NCI-H2227 (cell line): Measurements from ENCODE around the gene RAI14.

Experiments used
- DNase-seq: peaks from one replicate; lab custom pipeline; 2025; ENCODE audit not compliant: unreplicated experiment; lab: John Stamatoyannopoulos, UW

RAI14 gene

GRCh38 chr5:34656001-34656699 lies at the start of gene RAI14:
RAI14 (plus strand) TSS chr5:34656328; CDS start chr5:34686920, 30,592 bp downstream.
- DNase-seq: peak; percentile 84

- DNase-seq: no peak
Measured at GRCh38 chr5:34608368-34608767, 47.8 kb upstream of the RAI14 start.

GRCh38 chr5:34608859-34609648 lies 47.1 kb upstream of the RAI14 start:
- DNase-seq: no peak

GRCh38 chr5:34609951-34610441 lies 46.1 kb upstream of the RAI14 start:
- DNase-seq: no peak

GRCh38 chr5:34610546-34610945 lies 45.6 kb upstream of the RAI14 start:
- no peak for DNase-seq

GRCh38 chr5:34611464-34612415 lies 44.4 kb upstream of the RAI14 start:
- DNase-seq: no peak

- peak; percentile 39 for DNase-seq
Measured at GRCh38 chr5:34616651-34617050, 39.5 kb upstream of the RAI14 start.

GRCh38 chr5:34618371-34619065 lies 37.6 kb upstream of the RAI14 start:
- no peak for DNase-seq

- no peak for DNase-seq
Measured at GRCh38 chr5:34620185-34620584, 35.9 kb upstream of the RAI14 start.

GRCh38 chr5:34621277-34622097 lies 34.6 kb upstream of the RAI14 start:
- DNase-seq: no peak

GRCh38 chr5:34622098-34622400 lies 34.1 kb upstream of the RAI14 start:
- DNase-seq: no peak

GRCh38 chr5:34624691-34625090 lies 31.4 kb upstream of the RAI14 start:
- no peak for DNase-seq

GRCh38 chr5:34625246-34625645 lies 30.9 kb upstream of the RAI14 start:
- DNase-seq: no peak

GRCh38 chr5:34626036-34626435 lies 30.1 kb upstream of the RAI14 start:
- DNase-seq: no peak

GRCh38 chr5:34626751-34627150 lies 29.4 kb upstream of the RAI14 start:
- DNase-seq: no peak

GRCh38 chr5:34627794-34628193 lies 28.3 kb upstream of the RAI14 start:
- DNase-seq: peak; percentile 40

- no peak for DNase-seq
Measured at GRCh38 chr5:34628373-34628772, 27.8 kb upstream of the RAI14 start.

- DNase-seq: no peak
Measured at GRCh38 chr5:34630596-34630995, 25.5 kb upstream of the RAI14 start.

GRCh38 chr5:34632807-34633422 lies 23.2 kb upstream of the RAI14 start:
- no peak for DNase-seq
